HG02943 (cell line): ENCODE results near the gene CALML3.

Experiments
- ATAC-seq: cut with Tn5 transposase; IDR thresholded peaks from one replicate; pipeline ENCODE4 v1.9.1; 2021; ENCODE audit warnings: mild to moderate bottlenecking, low read depth, moderate library complexity; ENCODE audit not compliant: unreplicated experiment

CALML3 gene

GRCh38 chr10:5536486-5537081 lies 11.8 kb downstream of the CALML3 start:
- ATAC-seq, result no peak

- no peak for ATAC-seq
Observed at GRCh38 chr10:5537684-5538083, 12.9 kb downstream of the CALML3 start.

GRCh38 chr10:5538446-5538845 lies 13.7 kb downstream of the CALML3 start:
- no peak for ATAC-seq

GRCh38 chr10:5538892-5539651 lies 14.3 kb downstream of the CALML3 start:
- no peak for ATAC-seq

GRCh38 chr10:5540080-5540479 lies 15.3 kb downstream of the CALML3 start:
- ATAC-seq, result no peak

GRCh38 chr10:5540891-5541290 lies 16.1 kb downstream of the CALML3 start:
- ATAC-seq, result no peak

- ATAC-seq, result no peak
Observed at GRCh38 chr10:5542100-5542499, 17.3 kb downstream of the CALML3 start.

GRCh38 chr10:5543623-5544022 lies 18.9 kb downstream of the CALML3 start:
- no peak for ATAC-seq

- ATAC-seq, result no peak
Observed at GRCh38 chr10:5544216-5544805, 19.6 kb downstream of the CALML3 start.

GRCh38 chr10:5545011-5545410 lies 20.2 kb downstream of the CALML3 start:
- ATAC-seq, result no peak

- no peak for ATAC-seq
Observed at GRCh38 chr10:5545426-5545777, 20.6 kb downstream of the CALML3 start.

GRCh38 chr10:5545778-5546710 lies 21.3 kb downstream of the CALML3 start:
- no peak for ATAC-seq

GRCh38 chr10:5546891-5547680 lies 22.3 kb downstream of the CALML3 start:
- no peak for ATAC-seq

GRCh38 chr10:5547681-5547930 lies 22.8 kb downstream of the CALML3 start:
- ATAC-seq, result no peak

GRCh38 chr10:5547931-5548660 lies 23.3 kb downstream of the CALML3 start:
- no peak for ATAC-seq

- ATAC-seq, result no peak
Observed at GRCh38 chr10:5549462-5550249, 24.9 kb downstream of the CALML3 start.

GRCh38 chr10:5550250-5550545 lies 25.4 kb downstream of the CALML3 start:
- ATAC-seq, result no peak

- ATAC-seq, result no peak
Observed at GRCh38 chr10:5550621-5551530, 26.1 kb downstream of the CALML3 start.
